Heart left ventricle (tissue), 16 donors: ENCODE measurements around the gene GRIN3B. TPM values are rescaled to one million over a fixed set of nuclear protein-coding genes. Genes with fewer than 3 reads are reported as not detected.

Experiments
- ATAC-seq, 4 donors: fragments of 200-7000 bp; cut with Tn5 transposase; one replicate each; pipeline ENCODE4 v1.9.1; 2020 to 2022; ENCODE audit warnings: moderate library complexity in 4 of 4, mild to moderate bottlenecking in 3 of 4, moderate number of reproducible peaks in 1 of 4
- DNase-seq, 5 donors: peaks; one replicate each; pipeline ENCODE4 v3.0.0-alpha.2; 2020
- H3K27ac ChIP-seq, 12 donors: fragments of 200-600 bp; sonication (generic) in 4 of 12; one replicate each; pipeline versions ENCODE4 v1.5.0 to v1.8.0; 2016 to 2022; ENCODE audit warnings: mild to moderate bottlenecking in 2 of 12
- H3K27me3 ChIP-seq, 9 donors: fragments of 200-600 bp; sonication (generic) in 2 of 9; one replicate each; pipeline versions ENCODE4 v1.5.1 to v1.8.0; 2016 to 2022; ENCODE audit warnings: mild to moderate bottlenecking in 3 of 9
- H3K36me3 ChIP-seq, 9 donors: fragments of 200-600 bp; sonication (generic) in 2 of 9; one replicate each; pipeline versions ENCODE4 v1.5.0 to v1.8.0; 2018 to 2022; ENCODE audit warnings: mild to moderate bottlenecking in 2 of 9
- H3K4me1 ChIP-seq, 12 donors: fragments of 200-600 bp; sonication (generic) in 4 of 12; one replicate each; pipeline versions ENCODE4 v1.5.0 to v1.8.0; 2016 to 2022; ENCODE audit warnings: mild to moderate bottlenecking in 3 of 12
- H3K4me3 ChIP-seq, 12 donors: fragments of 200-600 bp; sonication (generic) in 4 of 12; one replicate each; pipeline versions ENCODE4 v1.5.0 to v1.8.0; 2017 to 2022; ENCODE audit warnings: mild to moderate bottlenecking in 9 of 12, moderate library complexity in 4 of 12
- H3K9me3 ChIP-seq, 12 donors: fragments of 200-600 bp; sonication (generic) in 4 of 12; one replicate each; pipeline versions ENCODE4 v1.5.0 to v1.8.0; 2016 to 2022; ENCODE audit warnings: mild to moderate bottlenecking in 1 of 12
- POLR2A ChIP-seq, 2 donors: fragments of 450-650 bp; IDR thresholded peaks; one replicate each; pipeline ENCODE4 v1.6.1; 2017; ENCODE audit warnings: antibody characterized with exemption in 2 of 2, mild to moderate bottlenecking in 2 of 2, moderate library complexity in 2 of 2
- WGBS, 4 donors: extraction: QIAGEN DNeasy Blood & Tissue Kit in 2 of 4; methylation state at CpG; one replicate each; pipeline versions ENCODE4 v1.1.5 to v1.1.7; 2013 to 2018; 5-methylcytosine and 5-hydroxymethylcytosine counted together
- intact Hi-C, 10 donors: fragments of 100-400 bp; cut with DNase I; formaldehyde crosslinking; loops; one replicate each; pipeline versions ENCODE4 v1.11.1 to v1.14.2; 2022
- polyA plus RNA-seq, 2 donors: library from polyadenylated mRNA; stranded (reverse); fragments of 200-250 nt; gene quantifications; one replicate each; pipeline ENCODE4 v1.2.3, GENCODE V29; 2013
- total RNA-seq, 9 donors: library from RNA; depleted of rRNA in 2 of 9; stranded (reverse); fragments of >200 nt in 2 of 9; fragmentation: NEBNext Ultra II Directional in 3 of 9; extraction: Animal tissue kit (Norgen Biotek cat#: 25700) in 3 of 9; gene quantifications; one replicate each; pipeline versions ENCODE4 v1.1.0 to v1.2.4, GENCODE V29; 2016 to 2023
- TF ChIP-seq, protein P1 (sequence below), 12 donors: fragments of 200-600 bp; sonication (generic) in 4 of 12; IDR thresholded peaks; one replicate each; pipeline versions ENCODE4 v1.5.0 to v1.8.0; 2018 to 2022; ENCODE audit warnings: antibody characterized with exemption in 12 of 12, mild to moderate bottlenecking in 5 of 12
- donor health status: ischemic (EF 13 %, LVEDD 7.1; RV severe dilation, severe dysfunction).
- donor health status: healthy with polysubstance abuse.
- donor health status: DM: no; HTN: yes; CAD: no.
- donor health status: DM: no; HTN: no; CAD: no.
- donor health status: ischemic (EF 25% LVEDD 6.9; RV normal size, moderate dysfunction).
- donor health status: ischemic (EF 25% LVEDD 5.7; RV mildly dilated, moderate dysfunction).
- donor health status: healthy.
- donor health status: DM: yes; HTN: yes; CAD: no.
- donor health status: ischemic (EF 35%, LVEDD 5.7; RV mildly dilated, moderate dysfunction).
- donor health status: nonischemic (EF 11% LVEDD 7.7; RV severe dilation, severe dysfunction).
- donor health status: DM: yes; HTN: yes; CAD: no.
- donor health status: PGD.
- donor health status: ischemic (EF 29% LVEDD 5.4; RV normal size, mild dysfunction).
- donor health status: nonischemic (EF 23%, LVEDD 6.1; RV moderate dilation, normal function).

The GRIN3B gene
- total and polyA plus RNA-seq, 11 donors: 0.01 to 0.51 (median 0.09) TPM; not detected in 8

DNA sequence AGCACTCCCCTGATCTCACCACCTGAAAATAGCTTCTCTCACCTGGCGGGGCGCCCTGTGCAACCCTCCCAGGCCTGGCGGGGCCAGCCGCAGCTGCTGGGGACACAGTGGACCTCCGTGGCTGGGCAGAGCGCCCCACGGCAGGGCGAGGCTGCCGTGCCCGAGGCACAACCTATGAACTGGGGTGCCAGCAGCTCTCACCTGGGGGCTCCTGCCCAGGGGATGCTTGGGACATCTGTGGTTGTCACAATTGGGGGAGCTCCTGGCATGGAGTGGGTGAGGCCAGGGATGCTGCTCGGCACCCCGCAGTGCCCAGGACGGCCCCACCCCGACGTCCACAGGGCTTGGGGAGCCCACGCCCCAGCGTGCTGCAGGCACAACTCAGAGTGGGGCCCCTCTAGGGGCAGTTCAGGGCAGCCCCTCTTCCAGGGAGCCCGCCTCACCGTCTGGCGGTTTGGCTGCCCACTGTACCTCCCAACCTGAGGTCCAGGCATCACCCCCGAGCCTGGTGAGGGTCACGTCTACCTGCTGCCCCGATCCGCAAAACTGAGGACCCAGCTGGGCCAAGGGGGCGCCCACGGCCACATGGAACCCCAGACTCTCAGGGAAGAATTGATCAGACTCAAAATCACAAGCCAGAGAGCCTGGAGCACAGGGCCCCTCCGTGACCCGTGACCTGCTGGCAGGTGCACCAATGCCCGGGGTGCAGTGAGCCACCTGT, 15.0 kb downstream of the GRIN3B start:
- Histone ChIP-seq H3K27ac (peak overlapping the region in 1 of 12 donors; percentile 44), H3K27me3 (no peaks in the 10 kb centered on the region), H3K4me3 (no peak overlapping the region), H3K36me3 (peaks cover 0 to 54% (median 40%) of the 10 kb centered on the region in 9 donors), H3K4me1 (peaks cover 30 to 61% (median 53%) of the 10 kb centered on the region in 12 donors), H3K9me3 (no peaks in the 10 kb centered on the region)
- TF ChIP-seq POLR2A (IDR thresholded peaks at IDR 0.05): no peak
- TF ChIP-seq, protein P1, sequence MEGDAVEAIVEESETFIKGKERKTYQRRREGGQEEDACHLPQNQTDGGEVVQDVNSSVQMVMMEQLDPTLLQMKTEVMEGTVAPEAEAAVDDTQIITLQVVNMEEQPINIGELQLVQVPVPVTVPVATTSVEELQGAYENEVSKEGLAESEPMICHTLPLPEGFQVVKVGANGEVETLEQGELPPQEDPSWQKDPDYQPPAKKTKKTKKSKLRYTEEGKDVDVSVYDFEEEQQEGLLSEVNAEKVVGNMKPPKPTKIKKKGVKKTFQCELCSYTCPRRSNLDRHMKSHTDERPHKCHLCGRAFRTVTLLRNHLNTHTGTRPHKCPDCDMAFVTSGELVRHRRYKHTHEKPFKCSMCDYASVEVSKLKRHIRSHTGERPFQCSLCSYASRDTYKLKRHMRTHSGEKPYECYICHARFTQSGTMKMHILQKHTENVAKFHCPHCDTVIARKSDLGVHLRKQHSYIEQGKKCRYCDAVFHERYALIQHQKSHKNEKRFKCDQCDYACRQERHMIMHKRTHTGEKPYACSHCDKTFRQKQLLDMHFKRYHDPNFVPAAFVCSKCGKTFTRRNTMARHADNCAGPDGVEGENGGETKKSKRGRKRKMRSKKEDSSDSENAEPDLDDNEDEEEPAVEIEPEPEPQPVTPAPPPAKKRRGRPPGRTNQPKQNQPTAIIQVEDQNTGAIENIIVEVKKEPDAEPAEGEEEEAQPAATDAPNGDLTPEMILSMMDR (IDR thresholded peaks at IDR 0.05): no peak
- WGBS, 4 donors: 86 to 88% (median 86%) methylated on average over 16 to 29 of the region's 29 CpGs; no CpG with 5 or more reads in 1 of the 4 donors
- intact Hi-C loops: no loop called here
- DNase-seq (no peak), ATAC-seq (no peak)

GRCh38 chr19:1015782-1016646, 15.8 kb downstream of the GRIN3B start:
- peaks cover 0 to 47% (median 32%) of the 10 kb centered on the region in 9 donors for H3K36me3 ChIP-seq
- no peak overlapping the region for H3K4me3 ChIP-seq
- H3K27me3 ChIP-seq: no peaks in the 10 kb centered on the region
- 57 to 63% (median 61%) methylated on average over 16 to 31 of the region's 31 CpGs for WGBS, 4 donors
- peaks cover 30 to 64% (median 53%) of the 10 kb centered on the region in 12 donors for H3K4me1 ChIP-seq
- DNase-seq: no peak
- TF ChIP-seq, protein P1 (IDR thresholded peaks at IDR 0.05): no peak
- TF ChIP-seq POLR2A (IDR thresholded peaks at IDR 0.05): no peak
- peak overlapping the region in 6 of 12 donors; percentile 24 to 74 (median 50) for H3K27ac ChIP-seq
- no peaks in the 10 kb centered on the region for H3K9me3 ChIP-seq
- intact Hi-C loops: no loop called here
- no peak for ATAC-seq

DNA sequence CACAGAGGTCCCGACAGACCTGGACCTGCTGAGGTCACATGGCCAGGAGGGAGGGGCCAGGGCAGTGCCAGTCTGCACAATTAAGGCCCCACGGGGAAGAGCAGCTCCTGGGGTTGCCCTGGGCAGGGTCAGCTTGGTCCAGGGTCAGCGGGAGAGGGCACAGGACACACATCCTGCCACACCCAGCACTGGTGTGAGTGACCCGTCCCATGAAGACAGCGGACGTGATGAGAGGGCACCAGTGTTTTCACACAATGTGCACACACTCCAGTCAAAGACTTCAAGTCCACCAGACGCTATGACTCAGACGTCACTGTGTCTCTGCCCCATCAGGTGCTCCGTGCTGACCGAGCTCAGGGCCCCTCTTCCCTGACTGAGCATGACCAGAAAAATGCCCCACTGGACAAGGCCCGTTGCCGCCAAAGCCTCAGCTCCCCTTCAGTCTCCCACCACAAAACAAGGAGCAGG, 16.5 kb downstream of the GRIN3B start:
- DNase-seq (no peak), ATAC-seq (peak in 1 of 4 donors; percentile 0)
- intact Hi-C loops: no loop called here
- Histone ChIP-seq H3K4me3 (no peak overlapping the region), H3K27me3 (no peaks in the 10 kb centered on the region), H3K36me3 (peaks cover 0 to 40% (median 26%) of the 10 kb centered on the region in 9 donors), H3K4me1 (peaks cover 30 to 66% (median 54%) of the 10 kb centered on the region in 12 donors), H3K27ac (peak overlapping the region in 10 of 12 donors; percentile 3 to 74 (median 38)), H3K9me3 (no peaks in the 10 kb centered on the region)
- TF ChIP-seq, protein P1 (IDR thresholded peaks at IDR 0.05): no peak
- TF ChIP-seq POLR2A (IDR thresholded peaks at IDR 0.05): no peak
- WGBS, 4 donors: 16 to 40% (median 28%) methylated on average over 4 to 12 of the region's 12 CpGs
